Naive thymus-derived CD4-positive, alpha-beta T cell (primary cell): ENCODE data around the gene CAMTA1. TPM values are rescaled to one million over a fixed set of nuclear protein-coding genes. Genes with fewer than 3 reads are reported as not detected.

Experiments
- ATAC-seq: fragments of 150-1000 bp; cut with Tn5 transposase; 2 replicates; pipeline ENCODE4 v1.10.0; 2021; ENCODE audit warnings: mild to moderate bottlenecking, moderate library complexity
- CTCF ChIA-PET: fragments of 350-600 bp; sonication (Branson Sonifier 250); formaldehyde crosslinking; loops from one replicate; lab custom pipeline; 2021; ENCODE audit warnings: antibody characterized with exemption; lab: Charles Lee
- POLR2A ChIA-PET: fragments of 350-600 bp; sonication (Branson Sonifier 250); formaldehyde crosslinking; loops from one replicate; lab custom pipeline; 2021; ENCODE audit warnings: antibody characterized with exemption, inconsistent platforms; lab: Charles Lee
- DNase-seq, 9 donors: peaks; one replicate each; pipeline versions ENCODE4 v3.0.0 to v3.0.0-alpha.2; 2020 to 2022; ENCODE audit warnings: mixed read lengths in 1 of 9
- H3K27ac ChIP-seq: one replicate; pipeline ENCODE4 v1.7.0; 2013; ENCODE audit warnings: mild to moderate bottlenecking, low read depth, low read length, moderate library complexity
- H3K27me3 ChIP-seq, 2 donors: one replicate each; pipeline ENCODE4 v1.7.0; 2013; ENCODE audit warnings: low read length in 2 of 2, mild to moderate bottlenecking in 2 of 2, moderate library complexity in 2 of 2; ENCODE audit not compliant: control insufficient read depth in 2 of 2, insufficient read depth in 2 of 2
- H3K36me3 ChIP-seq, 3 experiments: 1 replicate in 2 of 3; 2 replicates in 1 of 3; pipeline ENCODE4 v1.7.0; 2013; ENCODE audit warnings: low read length in 3 of 3, mild to moderate bottlenecking in 3 of 3, moderate library complexity in 1 of 3; ENCODE audit not compliant: insufficient read depth in 3 of 3, control insufficient read depth in 2 of 3
- H3K4me1 ChIP-seq, 2 donors: one replicate each; pipeline ENCODE4 v1.7.0; 2013; ENCODE audit warnings: low read length in 2 of 2, mild to moderate bottlenecking in 2 of 2, moderate library complexity in 1 of 2; ENCODE audit not compliant: control insufficient read depth in 2 of 2, insufficient read depth in 2 of 2
- H3K4me3 ChIP-seq: 2 replicates; pipeline ENCODE4 v1.7.0; 2013; ENCODE audit warnings: mild to moderate bottlenecking, low read length
- H3K9me3 ChIP-seq, 3 experiments: 1 replicate in 2 of 3; 2 replicates in 1 of 3; pipeline ENCODE4 v1.7.0; 2013; ENCODE audit warnings: low read length in 3 of 3; ENCODE audit not compliant: control insufficient read depth in 2 of 3
- H3K27ac Mint-ChIP-seq, 9 donors: one replicate each; pipeline ENCODE4 v1.8.0; 2020 to 2022; ENCODE audit warnings: mixed read lengths in 9 of 9, mild to moderate bottlenecking in 8 of 9, moderate library complexity in 5 of 9, inconsistent platforms in 2 of 9
- H3K27me3 Mint-ChIP-seq, 5 donors: one replicate each; pipeline ENCODE4 v1.8.0; 2021 to 2022; ENCODE audit warnings: mixed read lengths in 5 of 5, mild to moderate bottlenecking in 1 of 5
- H3K36me3 Mint-ChIP-seq, 5 donors: one replicate each; pipeline ENCODE4 v1.8.0; 2020 to 2022; ENCODE audit warnings: mixed read lengths in 5 of 5, mild to moderate bottlenecking in 3 of 5, inconsistent platforms in 1 of 5
- H3K4me1 Mint-ChIP-seq, 7 donors: one replicate each; pipeline ENCODE4 v1.8.0; 2020 to 2022; ENCODE audit warnings: mixed read lengths in 7 of 7, mild to moderate bottlenecking in 3 of 7, inconsistent platforms in 1 of 7
- H3K4me3 Mint-ChIP-seq, 10 donors: one replicate each; pipeline ENCODE4 v1.8.0; 2020 to 2022; ENCODE audit warnings: mild to moderate bottlenecking in 10 of 10, mixed read lengths in 10 of 10, moderate library complexity in 6 of 10, inconsistent platforms in 2 of 10
- H3K9me3 Mint-ChIP-seq, 11 donors: one replicate each; pipeline ENCODE4 v1.8.0; 2020 to 2022; ENCODE audit warnings: mixed read lengths in 11 of 11, mild to moderate bottlenecking in 4 of 11, inconsistent platforms in 1 of 11, moderate library complexity in 1 of 11
- intact Hi-C, 2 donors: fragments of 100-400 bp; cut with micrococcal nuclease; formaldehyde crosslinking; loops; one replicate each; pipeline ENCODE4 v1.15.1; 2023
- polyA plus RNA-seq, 2 donors: library from polyadenylated mRNA; unstranded; fragments of 300-500 nt; fragmentation: Illumina TruSeq; gene quantifications; one replicate each; pipeline ENCODE4 v1.2.3, GENCODE V29; 2021
- total RNA-seq, 6 experiments: library from RNA in 5 of 6; stranded (reverse) in 5 of 6; gene quantifications; 1 replicate in 5 of 6; 2 replicates in 1 of 6; pipeline ENCODE4 v1.2.3 and lab custom pipeline; 2021 to 2026

Gene CAMTA1
- total and polyA plus RNA-seq, 7 experiments from 2014 or later: 38.1 to 68.6 (median 42.6) TPM

GRCh38 chr1:6795203-6795602 is 9.9 kb downstream of the CAMTA1 start:
- DNase-seq (no peak), ATAC-seq (no peak)
- no peaks in the 10 kb centered on the region for H3K27me3 ChIP-seq
- CTCF ChIA-PET: interaction anchor here (0.8 to 1.3 kb wide), 2 partner anchors 32 to 275 kb away, joined by 4 to 6 read pairs; no protein-coding TSS in a partner anchor
- no peaks in the 10 kb centered on the region for H3K27me3 Mint-ChIP-seq
- no peak overlapping the region for H3K27ac Mint-ChIP-seq
- peaks cover 0 to 3% (median 0%) of the 10 kb centered on the region in 11 donors for H3K9me3 Mint-ChIP-seq
- no peak overlapping the region for H3K27ac ChIP-seq
- H3K4me3 ChIP-seq: no peak overlapping the region
- H3K4me1 Mint-ChIP-seq: peaks cover 8 to 61% (median 53%) of the 10 kb centered on the region in 7 donors
- intact Hi-C loops: no loop called here
- H3K36me3 ChIP-seq: no peaks in the 10 kb centered on the region
- POLR2A ChIA-PET: interaction anchor here (0.6 kb wide), 1 partner anchor 92 kb away, joined by 3 read pairs; no protein-coding TSS in a partner anchor
- no peak overlapping the region for H3K4me3 Mint-ChIP-seq
- no peaks in the 10 kb centered on the region for H3K4me1 ChIP-seq
- H3K9me3 ChIP-seq: no peaks in the 10 kb centered on the region
- H3K36me3 Mint-ChIP-seq: peaks cover 0 to 12% (median 3%) of the 10 kb centered on the region in 5 donors

DNA sequence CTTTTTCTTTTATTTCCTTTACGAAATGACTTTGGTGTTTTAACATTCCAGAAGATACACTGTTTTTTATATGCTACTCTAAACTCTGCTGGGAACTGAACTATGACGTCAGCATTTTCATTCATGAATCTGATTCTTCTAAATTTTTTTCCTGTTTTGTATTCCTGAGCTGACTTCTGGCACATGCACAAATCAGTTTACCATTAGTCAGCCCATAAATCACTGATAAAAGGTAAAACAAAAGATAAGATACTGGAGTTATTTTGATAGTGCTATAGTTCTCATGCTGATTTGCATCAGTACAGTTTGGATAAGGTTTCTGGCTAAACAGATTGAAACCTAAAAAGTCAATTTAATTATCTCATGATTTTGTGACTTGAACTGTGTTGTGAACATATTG is 10.4 kb downstream of the CAMTA1 start:
- Histone ChIP-seq H3K9me3 (no peaks in the 10 kb centered on the region), H3K27me3 (no peaks in the 10 kb centered on the region), H3K27ac (no peak overlapping the region), H3K4me1 (no peaks in the 10 kb centered on the region), H3K36me3 (no peaks in the 10 kb centered on the region), H3K4me3 (no peak overlapping the region)
- H3K27me3 Mint-ChIP-seq: no peaks in the 10 kb centered on the region
- H3K4me3 Mint-ChIP-seq: no peak overlapping the region
- POLR2A ChIA-PET: interaction anchor here (0.6 kb wide), 1 partner anchor 92 kb away, joined by 3 read pairs; no protein-coding TSS in a partner anchor
- ATAC-seq (no peak), DNase-seq (no peak)
- peaks cover 0 to 3% (median 0%) of the 10 kb centered on the region in 11 donors for H3K9me3 Mint-ChIP-seq
- H3K36me3 Mint-ChIP-seq: peaks cover 0 to 12% (median 3%) of the 10 kb centered on the region in 5 donors
- peaks cover 8 to 60% (median 53%) of the 10 kb centered on the region in 7 donors for H3K4me1 Mint-ChIP-seq
- H3K27ac Mint-ChIP-seq: no peak overlapping the region
- CTCF ChIA-PET: interaction anchor here (0.8 to 1.3 kb wide), 2 partner anchors 31 to 274 kb away, joined by 4 to 6 read pairs; no protein-coding TSS in a partner anchor
- intact Hi-C loops: no loop called here

GRCh38 chr1:6796095-6796494 is 10.8 kb downstream of the CAMTA1 start:
- Histone ChIP-seq H3K36me3 (no peaks in the 10 kb centered on the region), H3K4me1 (no peaks in the 10 kb centered on the region), H3K27ac (no peak overlapping the region), H3K9me3 (no peaks in the 10 kb centered on the region), H3K27me3 (no peaks in the 10 kb centered on the region), H3K4me3 (no peak overlapping the region)
- Mint-ChIP-seq H3K9me3 (peaks cover 0 to 3% (median 0%) of the 10 kb centered on the region in 11 donors), H3K4me1 (peaks cover 7 to 60% (median 54%) of the 10 kb centered on the region in 7 donors), H3K27me3 (no peaks in the 10 kb centered on the region), H3K4me3 (no peak overlapping the region), H3K36me3 (peaks cover 0 to 12% (median 3%) of the 10 kb centered on the region in 5 donors), H3K27ac (no peak overlapping the region)
- ChIA-PET POLR2A (interaction anchor here (0.6 kb wide), 1 partner anchor 92 kb away, joined by 3 read pairs; no protein-coding TSS in a partner anchor), CTCF (no interaction called here)
- no peak for ATAC-seq
- DNase-seq: no peak
- intact Hi-C loops: no loop called here

DNA sequence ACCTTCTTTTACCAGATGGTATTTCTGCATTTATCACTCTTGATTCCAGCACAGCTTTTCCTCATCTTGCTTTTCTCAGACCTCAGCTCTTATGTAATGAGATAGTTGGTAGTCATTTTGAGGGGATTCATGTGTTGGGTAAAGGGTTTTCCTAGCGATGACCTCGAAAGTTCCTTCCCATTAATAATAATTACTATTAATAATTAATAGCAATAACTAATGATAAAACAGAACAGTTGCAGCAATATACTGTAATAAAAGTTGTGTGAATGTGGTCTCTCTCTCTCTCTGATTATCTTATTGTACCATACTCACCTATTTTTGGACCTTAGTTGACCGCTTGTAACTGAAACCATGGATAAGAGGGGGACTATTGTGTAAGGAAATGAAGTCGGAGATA is 14.2 kb downstream of the CAMTA1 start:
- intact Hi-C loops: no loop called here

GRCh38 chr1:6800745-6801144 is 15.5 kb downstream of the CAMTA1 start:
- DNase-seq: no peak
- ChIA-PET POLR2A (interaction anchor here (0.6 kb wide), 1 partner anchor 16 kb away, joined by 3 read pairs; the partner anchor contains the start of gene CAMTA1), CTCF (interaction anchor here (0.5 kb wide), 1 partner anchor 788 kb away, joined by 3 read pairs; no protein-coding TSS in a partner anchor)

More for the DNA sequence above, 14.2 kb downstream of the CAMTA1 start:
- CTCF ChIA-PET: no interaction called here
- peaks cover 0 to 7% (median 3%) of the 10 kb centered on the region in 5 donors for H3K36me3 Mint-ChIP-seq
- DNase-seq: no peak
- no peak overlapping the region for H3K27ac ChIP-seq
- no peaks in the 10 kb centered on the region for H3K9me3 ChIP-seq
- H3K27me3 ChIP-seq: no peaks in the 10 kb centered on the region
- POLR2A ChIA-PET: no interaction called here
- no peak overlapping the region for H3K27ac Mint-ChIP-seq
- no peak overlapping the region for H3K4me3 Mint-ChIP-seq
- H3K4me1 ChIP-seq: no peaks in the 10 kb centered on the region
- H3K9me3 Mint-ChIP-seq: peaks cover 0 to 3% (median 0%) of the 10 kb centered on the region in 11 donors
- ATAC-seq: no peak
- H3K4me1 Mint-ChIP-seq: peaks cover 5 to 57% (median 47%) of the 10 kb centered on the region in 7 donors
- H3K27me3 Mint-ChIP-seq: no peaks in the 10 kb centered on the region
- no peak overlapping the region for H3K4me3 ChIP-seq
- no peaks in the 10 kb centered on the region for H3K36me3 ChIP-seq

GRCh38 chr1:6801199-6801598 is 15.9 kb downstream of the CAMTA1 start:
- Mint-ChIP-seq H3K4me1 (peaks cover 17 to 49% (median 42%) of the 10 kb centered on the region in 7 donors), H3K9me3 (peaks cover 0 to 4% (median 0%) of the 10 kb centered on the region in 11 donors), H3K4me3 (peak overlapping the region in 1 of 10 donors; percentile 25), H3K27me3 (no peaks in the 10 kb centered on the region), H3K27ac (no peak overlapping the region), H3K36me3 (peaks cover 0 to 7% (median 0%) of the 10 kb centered on the region in 5 donors)
- ChIA-PET CTCF (interaction anchor here (0.5 kb wide), 1 partner anchor 788 kb away, joined by 3 read pairs; no protein-coding TSS in a partner anchor), POLR2A (interaction anchor here (0.6 kb wide), 1 partner anchor 16 kb away, joined by 3 read pairs; the partner anchor contains the start of gene CAMTA1)
- DNase-seq: no peak
- no peaks in the 10 kb centered on the region for H3K9me3 ChIP-seq
- H3K36me3 ChIP-seq: no peaks in the 10 kb centered on the region
- H3K27ac ChIP-seq: no peak overlapping the region
- no peak for ATAC-seq
- no peak overlapping the region for H3K4me3 ChIP-seq
- no peaks in the 10 kb centered on the region for H3K27me3 ChIP-seq
- intact Hi-C loops: no loop called here
- H3K4me1 ChIP-seq: peaks cover 4 to 10% of the 10 kb centered on the region in 2 donors

More at GRCh38 chr1:6800745-6801144, 15.5 kb downstream of the CAMTA1 start:
- H3K4me3 ChIP-seq: no peak overlapping the region
- H3K36me3 ChIP-seq: no peaks in the 10 kb centered on the region
- H3K9me3 ChIP-seq: no peaks in the 10 kb centered on the region
- peaks cover 0 to 6% of the 10 kb centered on the region in 2 donors for H3K4me1 ChIP-seq
- Mint-ChIP-seq H3K27me3 (no peaks in the 10 kb centered on the region), H3K36me3 (peaks cover 0 to 7% (median under 1%) of the 10 kb centered on the region in 5 donors), H3K9me3 (peaks cover 0 to 3% (median 0%) of the 10 kb centered on the region in 11 donors), H3K27ac (no peak overlapping the region), H3K4me3 (no peak overlapping the region), H3K4me1 (peaks cover 12 to 51% (median 43%) of the 10 kb centered on the region in 7 donors)
- intact Hi-C loops: no loop called here
- H3K27ac ChIP-seq: no peak overlapping the region
- H3K27me3 ChIP-seq: no peaks in the 10 kb centered on the region
- no peak for ATAC-seq
